ENCODE data around the gene HCRTR1. TPM values are rescaled to one million over a fixed set of nuclear protein-coding genes. Genes with fewer than 3 reads are reported as not detected.

HCRTR1 gene
- total RNA-seq, 1 donor from 2014 or later, result 0.73 TPM

DNA sequence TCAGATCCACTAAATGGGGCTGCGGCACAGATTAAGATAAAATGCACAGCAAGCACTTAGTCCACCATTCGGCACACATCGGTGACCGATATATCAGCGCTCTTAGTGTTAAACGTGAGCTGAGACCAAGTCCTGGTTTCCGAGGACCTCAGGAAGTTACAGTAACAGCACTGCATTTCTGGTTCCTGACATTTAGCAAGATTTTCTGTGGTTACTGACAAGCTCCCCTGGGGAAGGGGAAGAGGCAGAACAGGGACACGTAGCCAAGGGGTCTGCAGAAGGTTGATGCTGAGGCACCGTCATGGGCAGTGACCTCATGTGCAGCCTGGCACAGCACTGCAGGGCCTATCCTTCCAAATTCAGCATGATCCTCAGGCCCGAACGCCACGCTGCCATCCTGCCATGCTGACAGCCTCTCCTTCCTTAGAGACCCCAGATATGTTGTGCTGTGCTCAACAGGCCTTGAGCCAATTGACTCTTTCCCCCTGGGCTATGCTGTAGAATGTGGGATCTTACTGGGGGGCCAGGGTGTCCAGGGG, 40.6 kb downstream of the HCRTR1 start:
- Mint-ChIP-seq H3K27ac (ENCODE audit: unreplicated experiment) (no peak overlapping the region), H3K9me3 (ENCODE audit: unreplicated experiment) (no peaks in the 10 kb centered on the region), H3K4me3 (ENCODE audit: unreplicated experiment) (no peak overlapping the region), H3K36me3 (ENCODE audit: unreplicated experiment) (peaks cover 6% of the 10 kb centered on the region), H3K4me1 (ENCODE audit: unreplicated experiment) (no peaks in the 10 kb centered on the region), H3K27me3 (ENCODE audit: unreplicated experiment) (no peaks in the 10 kb centered on the region)
- TF ChIP-seq, protein P1, sequence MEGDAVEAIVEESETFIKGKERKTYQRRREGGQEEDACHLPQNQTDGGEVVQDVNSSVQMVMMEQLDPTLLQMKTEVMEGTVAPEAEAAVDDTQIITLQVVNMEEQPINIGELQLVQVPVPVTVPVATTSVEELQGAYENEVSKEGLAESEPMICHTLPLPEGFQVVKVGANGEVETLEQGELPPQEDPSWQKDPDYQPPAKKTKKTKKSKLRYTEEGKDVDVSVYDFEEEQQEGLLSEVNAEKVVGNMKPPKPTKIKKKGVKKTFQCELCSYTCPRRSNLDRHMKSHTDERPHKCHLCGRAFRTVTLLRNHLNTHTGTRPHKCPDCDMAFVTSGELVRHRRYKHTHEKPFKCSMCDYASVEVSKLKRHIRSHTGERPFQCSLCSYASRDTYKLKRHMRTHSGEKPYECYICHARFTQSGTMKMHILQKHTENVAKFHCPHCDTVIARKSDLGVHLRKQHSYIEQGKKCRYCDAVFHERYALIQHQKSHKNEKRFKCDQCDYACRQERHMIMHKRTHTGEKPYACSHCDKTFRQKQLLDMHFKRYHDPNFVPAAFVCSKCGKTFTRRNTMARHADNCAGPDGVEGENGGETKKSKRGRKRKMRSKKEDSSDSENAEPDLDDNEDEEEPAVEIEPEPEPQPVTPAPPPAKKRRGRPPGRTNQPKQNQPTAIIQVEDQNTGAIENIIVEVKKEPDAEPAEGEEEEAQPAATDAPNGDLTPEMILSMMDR (IDR thresholded peaks at IDR 0.05), result no peak
- no peak for DNase-seq (ENCODE audit: extremely low spot score, unreplicated experiment)

DNA sequence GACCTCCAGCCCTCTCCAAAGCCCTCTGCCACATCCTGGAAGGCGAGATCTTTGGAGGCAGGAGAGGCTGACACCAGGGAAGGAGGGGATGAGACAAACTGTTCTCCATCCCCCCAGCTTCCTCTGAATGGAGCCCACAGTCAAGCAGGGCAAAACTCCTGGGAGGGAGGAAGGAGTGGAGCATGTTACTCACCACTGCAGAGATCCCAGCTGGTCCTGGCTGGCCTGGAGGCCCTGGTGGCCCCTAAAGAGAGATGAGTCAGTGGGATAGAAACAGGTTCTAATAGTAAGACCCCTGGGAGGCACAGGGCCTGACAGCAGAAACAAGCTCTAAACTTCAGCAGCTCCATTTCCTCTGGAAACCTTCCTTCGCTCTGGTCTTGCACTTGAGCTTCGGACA, 41.2 kb downstream of the HCRTR1 start:
- Mint-ChIP-seq H3K27ac (ENCODE audit: unreplicated experiment) (no peak overlapping the region), H3K27me3 (ENCODE audit: unreplicated experiment) (no peaks in the 10 kb centered on the region), H3K4me3 (ENCODE audit: unreplicated experiment) (no peak overlapping the region), H3K4me1 (ENCODE audit: unreplicated experiment) (no peaks in the 10 kb centered on the region), H3K9me3 (ENCODE audit: unreplicated experiment) (no peaks in the 10 kb centered on the region), H3K36me3 (ENCODE audit: unreplicated experiment) (peaks cover 6% of the 10 kb centered on the region)
- no peak for DNase-seq (ENCODE audit: extremely low spot score, unreplicated experiment)
- TF ChIP-seq, protein P1 (IDR thresholded peaks at IDR 0.05), result no peak

- H3K4me1 Mint-ChIP-seq (ENCODE audit: unreplicated experiment), result no peaks in the 10 kb centered on the region
- no peak for DNase-seq (ENCODE audit: extremely low spot score, unreplicated experiment)
- TF ChIP-seq, protein P1 (IDR thresholded peaks at IDR 0.05), result no peak
- no peaks in the 10 kb centered on the region for H3K9me3 Mint-ChIP-seq (ENCODE audit: unreplicated experiment)
- no peaks in the 10 kb centered on the region for H3K27me3 Mint-ChIP-seq (ENCODE audit: unreplicated experiment)
- H3K27ac Mint-ChIP-seq (ENCODE audit: unreplicated experiment), result no peak overlapping the region
- H3K4me3 Mint-ChIP-seq (ENCODE audit: unreplicated experiment), result no peak overlapping the region
- peaks cover 6% of the 10 kb centered on the region for H3K36me3 Mint-ChIP-seq (ENCODE audit: unreplicated experiment)
These were observed 42.4 kb downstream of the HCRTR1 start for GRCh38 chr1:31659889-31660288.

GRCh38 chr1:31660871-31661455, 43.5 kb downstream of the HCRTR1 start:
- TF ChIP-seq, protein P1 (IDR thresholded peaks at IDR 0.05), result no peak
- Mint-ChIP-seq H3K36me3 (ENCODE audit: unreplicated experiment) (peaks cover 3% of the 10 kb centered on the region), H3K27ac (ENCODE audit: unreplicated experiment) (no peak overlapping the region), H3K9me3 (ENCODE audit: unreplicated experiment) (no peaks in the 10 kb centered on the region), H3K27me3 (ENCODE audit: unreplicated experiment) (no peaks in the 10 kb centered on the region), H3K4me3 (ENCODE audit: unreplicated experiment) (no peak overlapping the region), H3K4me1 (ENCODE audit: unreplicated experiment) (peaks cover 3% of the 10 kb centered on the region)
- no peak for DNase-seq (ENCODE audit: extremely low spot score, unreplicated experiment)

- no peak overlapping the region for H3K4me3 Mint-ChIP-seq (ENCODE audit: unreplicated experiment)
- TF ChIP-seq, protein P1 (IDR thresholded peaks at IDR 0.05), result no peak
- DNase-seq (ENCODE audit: extremely low spot score, unreplicated experiment), result no peak
- H3K27ac Mint-ChIP-seq (ENCODE audit: unreplicated experiment), result no peak overlapping the region
- H3K36me3 Mint-ChIP-seq (ENCODE audit: unreplicated experiment), result peaks cover 1% of the 10 kb centered on the region
- H3K27me3 Mint-ChIP-seq (ENCODE audit: unreplicated experiment), result no peaks in the 10 kb centered on the region
- H3K9me3 Mint-ChIP-seq (ENCODE audit: unreplicated experiment), result no peaks in the 10 kb centered on the region
- peaks cover 12% of the 10 kb centered on the region for H3K4me1 Mint-ChIP-seq (ENCODE audit: unreplicated experiment)
These were observed 44.4 kb downstream of the HCRTR1 start for GRCh38 chr1:31661856-31662255.
